Measurements from ENCODE around the gene PTPRN2. TPM values are rescaled to one million over a fixed set of nuclear protein-coding genes. Genes with fewer than 3 reads are reported as not detected.

Gene PTPRN2
- total RNA-seq, 1 donor: 0.27 TPM

- no peak for DNase-seq (ENCODE audit: low read depth in 2 of 3, low spot score in 2 of 3)
These were observed 743.5 kb downstream of the PTPRN2 start for GRCh38 chr7:157844141-157844540.

- DNase-seq (ENCODE audit: low read depth in 2 of 3, low spot score in 2 of 3): no peak
These were observed 744.1 kb downstream of the PTPRN2 start for GRCh38 chr7:157843336-157844140.

DNA sequence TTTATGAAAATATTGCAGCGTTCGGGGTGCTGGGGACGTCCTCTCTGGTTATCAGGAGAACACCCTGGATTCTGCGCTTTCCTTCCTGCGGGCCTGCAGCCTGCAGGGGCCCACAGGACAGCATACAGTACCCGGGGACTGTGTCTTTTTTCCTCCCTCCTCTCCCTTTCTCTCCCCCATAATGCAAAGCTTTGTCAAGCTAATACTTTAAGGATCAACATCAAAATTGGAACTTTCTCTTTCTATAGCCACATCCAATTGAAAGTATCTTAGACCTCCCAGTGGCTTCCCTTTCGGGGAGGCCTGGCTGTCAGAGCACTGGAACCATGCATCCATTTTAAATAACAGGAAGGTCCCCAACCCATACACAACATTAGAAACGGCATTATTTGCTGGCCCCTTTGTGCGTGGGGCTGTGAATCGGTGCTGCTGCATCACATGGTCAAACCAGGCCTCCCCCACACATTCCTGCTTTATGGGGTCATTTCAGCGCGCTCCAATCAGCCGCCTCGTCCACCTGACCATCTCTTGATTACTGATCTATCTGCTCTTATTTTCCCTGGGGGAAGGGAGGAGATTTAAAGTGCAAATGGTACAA lies 745.8 kb downstream of the PTPRN2 start:
- DNase-seq (ENCODE audit: low read depth in 2 of 3, low spot score in 2 of 3): no peak

DNA sequence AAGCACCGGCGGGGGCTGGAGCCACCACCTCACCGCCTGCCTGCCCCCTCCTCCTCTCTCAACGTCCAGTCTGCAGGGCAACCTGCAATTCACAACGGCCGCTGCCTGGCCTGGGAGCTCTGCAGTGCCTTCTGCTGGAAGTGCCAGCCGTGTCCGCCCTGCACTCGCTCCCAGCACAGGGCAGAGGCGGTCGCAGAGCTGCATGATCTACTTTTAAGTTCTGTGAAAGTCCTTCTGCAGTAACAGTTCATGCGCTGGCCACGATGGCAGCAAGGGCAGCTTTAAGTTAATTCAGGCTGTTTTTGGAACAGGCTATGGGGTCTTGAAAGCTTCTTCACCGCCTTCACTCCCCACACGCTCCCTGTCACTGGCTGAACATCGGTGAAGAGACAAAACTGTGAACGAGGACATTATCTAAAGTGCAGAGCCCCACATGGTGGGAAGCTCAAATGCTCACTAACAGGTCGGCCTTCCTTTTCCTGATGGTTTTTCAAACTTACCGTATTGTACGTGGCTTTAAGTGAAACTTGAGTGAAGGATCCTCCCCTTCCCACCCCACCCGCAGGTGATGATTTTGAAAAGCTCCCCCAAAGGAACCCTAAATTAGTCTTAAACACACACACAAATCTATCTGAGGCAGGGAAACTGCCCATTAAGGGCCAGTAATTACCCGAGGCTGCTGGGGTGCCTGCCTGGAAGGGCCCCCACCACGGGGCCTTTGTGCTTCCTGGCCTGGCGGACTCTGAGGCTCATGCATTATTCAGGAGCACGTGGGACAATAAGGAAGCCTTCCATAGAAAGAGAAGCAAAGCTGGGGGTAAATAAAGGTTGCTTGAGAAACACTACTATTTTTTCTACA lies 746.5 kb downstream of the PTPRN2 start:
- no peak for DNase-seq (ENCODE audit: low read depth in 2 of 3, low spot score in 2 of 3)

DNA sequence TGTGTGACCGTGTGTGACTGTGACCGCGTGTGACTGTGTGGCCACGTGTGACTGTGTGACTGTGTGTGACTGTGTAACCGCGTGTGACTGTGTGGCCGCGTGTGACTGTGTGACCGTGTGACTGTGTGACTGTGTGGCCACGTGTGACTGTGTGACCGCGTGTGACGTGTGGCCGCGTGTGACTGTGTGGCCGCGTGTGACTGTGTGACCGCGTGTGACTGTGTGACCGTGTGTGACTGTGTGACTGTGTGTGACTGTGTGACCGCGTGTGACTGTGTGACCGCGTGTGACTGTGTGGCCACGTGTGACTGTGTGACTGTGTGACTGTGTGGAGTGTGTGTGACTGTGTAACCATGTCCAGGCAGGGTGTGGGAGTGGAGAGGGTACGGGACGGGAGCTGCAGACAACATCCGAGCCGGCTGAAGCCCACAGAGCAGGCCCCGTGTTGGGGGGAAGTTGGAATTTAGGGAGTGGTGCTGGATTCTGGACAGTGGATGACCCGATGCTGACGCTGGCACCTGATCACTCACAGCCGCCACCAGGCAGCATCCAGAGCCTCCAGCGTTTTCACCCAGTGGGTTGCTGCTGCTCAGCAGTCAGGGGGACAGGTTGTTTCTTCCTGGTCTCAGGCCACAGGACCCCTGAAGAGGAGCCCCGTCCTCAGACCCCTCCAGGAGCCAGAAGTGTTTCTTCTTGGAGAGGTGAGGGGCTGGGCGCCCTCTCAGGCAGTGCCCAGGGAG lies 747.3 kb downstream of the PTPRN2 start:
- no peak for DNase-seq (ENCODE audit: low read depth in 2 of 3, low spot score in 2 of 3)

DNA sequence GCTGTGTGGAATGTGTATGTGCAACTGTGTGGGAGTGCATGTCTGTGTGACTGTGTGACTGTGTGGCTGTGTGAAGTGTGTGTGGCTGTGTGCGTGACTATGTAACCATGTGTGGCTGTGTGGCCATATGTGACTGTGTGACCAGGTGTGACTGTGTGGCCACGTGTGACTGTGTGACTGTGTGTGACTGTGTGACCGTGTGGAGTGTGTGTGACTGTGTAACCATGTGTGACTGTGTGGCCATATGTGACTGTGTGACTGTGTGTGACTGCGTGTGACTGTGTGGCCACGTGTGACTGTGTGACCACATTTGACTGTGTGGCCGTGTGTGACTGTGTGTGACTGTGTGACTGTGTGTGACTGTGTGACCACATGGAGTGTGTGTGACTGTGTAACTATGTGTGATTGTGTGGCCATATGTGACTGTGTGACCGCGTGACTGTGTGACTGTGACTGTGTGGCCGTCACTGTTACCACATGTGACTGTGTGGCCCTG lies 747.9 kb downstream of the PTPRN2 start:
- no peak for DNase-seq (ENCODE audit: low read depth in 2 of 3, low spot score in 2 of 3)

DNA sequence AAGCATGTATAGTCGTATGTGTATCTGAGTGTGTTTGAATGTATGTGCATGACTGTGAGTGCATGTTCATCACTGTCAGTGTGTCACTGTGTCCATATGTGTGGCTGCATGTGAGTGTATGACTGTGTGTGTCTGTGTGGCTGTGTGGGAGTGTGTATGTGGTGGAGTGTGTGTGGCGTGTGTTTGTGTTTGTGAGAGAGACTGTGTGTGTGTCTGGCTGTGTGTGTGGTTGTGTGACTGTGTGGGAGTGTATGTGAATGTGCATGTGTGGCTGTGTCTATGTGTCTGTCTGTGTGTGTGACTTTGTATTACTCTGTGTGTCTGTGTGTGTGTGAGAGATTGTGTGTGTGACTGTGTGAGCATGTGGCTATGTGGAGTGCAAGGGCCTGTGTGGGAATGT lies 748.4 kb downstream of the PTPRN2 start:
- DNase-seq (ENCODE audit: low read depth in 2 of 3, low spot score in 2 of 3): no peak

- DNase-seq (ENCODE audit: low read depth in 2 of 3, low spot score in 2 of 3): no peak
These were observed 750.1 kb downstream of the PTPRN2 start for GRCh38 chr7:157837561-157837960.

- DNase-seq (ENCODE audit: low read depth in 2 of 3, low spot score in 2 of 3): no peak
These were observed 750.6 kb downstream of the PTPRN2 start for GRCh38 chr7:157837047-157837446.

GRCh38 chr7:157834501-157835163 lies 753.0 kb downstream of the PTPRN2 start:
- DNase-seq (ENCODE audit: low read depth in 2 of 3, low spot score in 2 of 3): no peak

GRCh38 chr7:157832866-157833607 lies 754.6 kb downstream of the PTPRN2 start:
- DNase-seq (ENCODE audit: low read depth in 2 of 3, low spot score in 2 of 3): no peak

DNA sequence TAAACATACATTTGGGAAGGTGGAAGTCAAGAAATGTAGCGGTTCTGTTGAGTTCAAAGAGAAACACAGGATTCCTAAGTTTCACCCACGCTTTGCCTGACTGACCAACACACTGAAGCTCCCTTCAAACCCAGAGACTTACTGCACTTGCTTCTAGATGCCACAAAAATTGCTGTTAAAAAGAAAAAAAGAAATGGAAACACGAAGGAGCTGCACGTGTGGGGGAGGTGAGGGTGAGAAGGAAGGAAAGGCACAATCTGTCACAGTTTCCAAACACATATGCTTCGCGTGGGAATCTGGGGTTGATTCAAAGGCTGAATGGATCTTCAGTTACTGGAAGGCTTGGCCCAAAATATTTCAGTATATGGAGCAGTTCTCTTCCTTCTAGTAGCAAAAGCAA lies 755.2 kb downstream of the PTPRN2 start:
- DNase-seq (ENCODE audit: low read depth in 2 of 3, low spot score in 2 of 3): no peak

DNA sequence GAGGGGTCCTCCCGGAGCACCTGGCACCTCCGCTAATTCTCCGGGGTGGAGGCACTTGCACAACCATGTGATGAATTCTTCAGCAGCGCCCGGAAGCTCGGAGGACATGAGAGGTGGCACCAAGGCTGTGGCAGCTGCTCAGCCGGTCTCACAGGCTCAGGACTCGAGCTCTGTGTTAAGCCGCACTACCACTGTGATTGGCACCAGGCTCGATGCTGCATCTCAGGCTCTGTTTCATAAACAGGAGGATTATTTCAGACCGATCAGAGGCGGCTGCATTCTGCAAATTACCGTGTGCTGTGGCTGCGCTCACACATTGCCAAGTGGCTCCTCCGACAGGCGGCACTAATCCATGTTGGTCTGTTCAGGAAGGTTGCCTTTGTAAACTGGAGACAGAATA lies 755.6 kb downstream of the PTPRN2 start:
- DNase-seq (ENCODE audit: low read depth in 2 of 3, low spot score in 2 of 3): no peak

DNA sequence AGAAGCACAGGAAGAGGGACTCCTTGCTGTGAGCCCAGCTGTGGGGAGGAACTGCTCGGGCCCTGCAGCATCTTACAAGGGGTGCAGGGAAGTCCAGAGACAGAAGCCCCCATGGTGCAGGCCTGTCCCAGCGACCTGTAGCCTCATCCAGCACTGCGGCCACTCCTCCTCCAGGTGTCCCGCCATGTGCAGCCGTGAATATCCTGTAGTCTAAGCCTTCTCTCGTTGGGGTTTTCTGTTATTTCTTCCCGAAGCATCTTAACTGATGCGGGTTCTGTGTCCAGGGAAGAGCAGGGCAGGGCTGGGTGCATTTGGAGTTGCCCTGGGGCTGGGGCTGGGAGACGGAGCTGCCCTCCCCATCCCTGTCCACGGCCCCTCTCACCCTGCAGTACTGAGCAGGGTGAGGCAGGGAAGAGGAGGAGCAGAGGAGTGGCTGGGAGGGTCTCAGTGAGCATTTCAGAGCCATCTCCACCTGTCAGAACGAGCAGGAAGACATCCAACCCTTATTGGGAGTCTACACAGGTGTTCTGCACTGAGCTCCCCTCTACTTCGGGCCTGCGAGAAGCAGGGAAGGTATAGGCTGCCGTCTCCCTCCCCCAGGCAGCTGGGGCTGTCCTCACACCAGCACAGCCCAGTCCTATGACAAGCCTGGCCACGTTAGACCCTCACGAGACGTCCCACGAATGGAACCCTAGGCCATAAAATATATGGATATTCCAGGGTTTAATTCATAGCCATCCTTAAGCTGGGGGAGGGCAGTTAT lies 756.3 kb downstream of the PTPRN2 start:
- no peak for DNase-seq (ENCODE audit: low read depth in 2 of 3, low spot score in 2 of 3)

DNA sequence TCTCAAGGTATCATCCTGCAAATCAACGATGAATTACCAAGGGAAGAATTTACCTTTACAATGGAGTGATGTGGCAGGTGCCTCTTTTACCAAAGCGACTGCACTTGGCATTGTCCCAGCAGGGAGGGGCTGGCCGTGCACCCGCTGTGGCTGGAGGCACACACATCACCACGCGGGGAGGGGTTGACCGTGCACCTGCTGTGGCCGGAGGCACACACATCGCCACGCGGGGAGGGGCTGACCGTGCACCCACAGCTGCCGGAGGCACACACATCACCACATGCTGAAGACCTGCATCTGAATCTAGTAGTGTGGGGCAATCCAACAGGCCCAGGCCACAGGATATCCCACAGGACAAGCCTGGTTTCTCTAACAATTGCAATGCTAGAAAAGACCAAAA lies 757.3 kb downstream of the PTPRN2 start:
- no peak for DNase-seq (ENCODE audit: low read depth in 2 of 3, low spot score in 2 of 3)

GRCh38 chr7:157829491-157829890 lies 758.1 kb downstream of the PTPRN2 start:
- no peak for DNase-seq (ENCODE audit: low read depth in 2 of 3, low spot score in 2 of 3)

GRCh38 chr7:157828881-157829280 lies 758.7 kb downstream of the PTPRN2 start:
- DNase-seq (ENCODE audit: low read depth in 2 of 3, low spot score in 2 of 3): no peak

- DNase-seq (ENCODE audit: low read depth in 2 of 3, low spot score in 2 of 3): no peak
These were observed 759.4 kb downstream of the PTPRN2 start for GRCh38 chr7:157828190-157828589.

- no peak for DNase-seq (ENCODE audit: low read depth in 2 of 3, low spot score in 2 of 3)
These were observed 759.8 kb downstream of the PTPRN2 start for GRCh38 chr7:157827863-157828160.
